Endodermal cell (in vitro differentiated cells): ENCODE data around the gene TOPAZ1. TPM values are rescaled to one million over a fixed set of nuclear protein-coding genes. Genes with fewer than 3 reads are reported as not detected.

Source experiments
- DNase-seq: peaks from one replicate; pipeline ENCODE4 v3.0.0-alpha.2; 2017
- H3K27ac ChIP-seq: 2 replicates; pipeline ENCODE4 v1.5.1; 2013; ENCODE audit warnings: mild to moderate bottlenecking, low read depth, low read length, moderate library complexity
- H3K27me3 ChIP-seq: 2 replicates; pipeline ENCODE4 v1.6.1; 2013; ENCODE audit warnings: mild to moderate bottlenecking, low read length, moderate library complexity; ENCODE audit not compliant: insufficient read depth, control insufficient read depth, poor library complexity, severe bottlenecking
- H3K36me3 ChIP-seq: 2 replicates; pipeline ENCODE4 v1.7.0; 2013; ENCODE audit warnings: mild to moderate bottlenecking, low read length, moderate library complexity; ENCODE audit not compliant: control insufficient read depth, insufficient read depth
- H3K4me1 ChIP-seq: one replicate; pipeline ENCODE4 v1.7.0; 2013; ENCODE audit warnings: low read length; ENCODE audit not compliant: control insufficient read depth, insufficient read depth
- H3K4me3 ChIP-seq: 2 replicates; pipeline ENCODE4 v1.5.1; 2013; ENCODE audit warnings: mild to moderate bottlenecking, low read length, moderate library complexity
- H3K9ac ChIP-seq: 2 replicates; pipeline ENCODE4 v1.6.1; 2013; ENCODE audit warnings: mild to moderate bottlenecking, low read length, moderate library complexity; ENCODE audit not compliant: poor library complexity, severe bottlenecking; ENCODE audit errors: extremely low read depth
- H3K9me3 ChIP-seq: 2 replicates; pipeline ENCODE4 v1.6.1; 2013; ENCODE audit warnings: mild to moderate bottlenecking, low read length, moderate library complexity; ENCODE audit not compliant: control insufficient read depth
- H3K27ac Mint-ChIP-seq: 2 replicates; pipeline ENCODE4 v1.8.0; 2020; ENCODE audit warnings: mixed read lengths
- H3K27me3 Mint-ChIP-seq: 2 replicates; pipeline ENCODE4 v1.8.0; 2021; ENCODE audit warnings: mild to moderate bottlenecking, mixed read lengths; ENCODE audit not compliant: insufficient read depth
- H3K36me3 Mint-ChIP-seq: 2 replicates; pipeline ENCODE4 v1.8.0; 2020; ENCODE audit warnings: low read depth, mixed read lengths
- H3K4me1 Mint-ChIP-seq: 2 replicates; pipeline ENCODE4 v1.8.0; 2020; ENCODE audit warnings: mixed read lengths
- H3K4me3 Mint-ChIP-seq: 2 replicates; pipeline ENCODE4 v1.8.0; 2020; ENCODE audit warnings: mild to moderate bottlenecking, moderate library complexity, mixed read lengths
- H3K9me3 Mint-ChIP-seq: 2 replicates; pipeline ENCODE4 v1.8.0; 2020; ENCODE audit warnings: mild to moderate bottlenecking, mixed read lengths
- CTCF ChIP-seq: fragments of 200-600 bp; sonication (generic); conservative IDR thresholded peaks from 2 replicates; pipeline ENCODE4 v1.5.0; 2021; ENCODE audit warnings: antibody characterized with exemption, mild to moderate bottlenecking
- WGBS, 2 experiments: methylation state at CpG; one replicate each; pipeline versions ENCODE4 v1.1.5 to v1.1.7; 2013; ENCODE audit warnings: missing lambda C conversion rate in 2 of 2, mixed read lengths in 1 of 2; ENCODE audit not compliant: insufficient coverage in 1 of 2, insufficient read length in 1 of 2; 5-methylcytosine and 5-hydroxymethylcytosine counted together
- total RNA-seq, 2 donors: library from RNA; stranded (reverse); fragmentation: NEBNext Ultra II Directional in 1 of 2; extraction: Animal tissue kit (Norgen Biotek cat#: 25700) in 1 of 2; gene quantifications; 2 replicates in 1 of 2; 3 replicates in 1 of 2; pipeline ENCODE4 v1.2.1, GENCODE V29; 2021

The TOPAZ1 gene
- total RNA-seq, 2 donors from 2014 or later, result not detected

GRCh38 chr3:44375450-44375849 is 133.8 kb downstream of the TOPAZ1 start:
- Histone ChIP-seq H3K9ac (no peak overlapping the region), H3K27me3 (no peaks in the 10 kb centered on the region), H3K4me3 (no peak overlapping the region), H3K36me3 (peaks cover 4% of the 10 kb centered on the region), H3K4me1 (no peaks in the 10 kb centered on the region), H3K9me3 (peaks cover 14% of the 10 kb centered on the region), H3K27ac (no peak overlapping the region)
- H3K27me3 Mint-ChIP-seq, result no peaks in the 10 kb centered on the region
- WGBS, 2 experiments, result 100% methylated on average over 1 of the region's 1 CpG; no CpG with 5 or more reads in 1 of the 2 experiments
- H3K4me3 Mint-ChIP-seq, result no peak overlapping the region
- peaks cover 34% of the 10 kb centered on the region for H3K36me3 Mint-ChIP-seq
- H3K9me3 Mint-ChIP-seq, result peaks cover 32% of the 10 kb centered on the region
- no peak for TF ChIP-seq CTCF
- H3K4me1 Mint-ChIP-seq, result no peaks in the 10 kb centered on the region
- no peak for DNase-seq
- H3K27ac Mint-ChIP-seq, result no peak overlapping the region

Other genes starting within 250 kb of the TOPAZ1 start
- gene TCAIM, start 96.9 kb downstream of the TOPAZ1 start, total RNA-seq, result 10 to 100 TPM; 23.2 to 26.3 TPM
- gene ZNF445, start 235.8 kb downstream of the TOPAZ1 start, total RNA-seq, result 10 to 100 TPM; 35.4 to 56.9 TPM